NCI-H1417 (cell line): ENCODE results near the gene PPP1R14B.

Experiments
- DNase-seq, 3 experiments: peaks; one replicate each; lab custom pipeline; 2025; lab: John Stamatoyannopoulos, UW

Gene PPP1R14B

GRCh38 chr11:64230985-64231365 lies 15.8 kb downstream of the PPP1R14B start:
- no peak for DNase-seq

GRCh38 chr11:64230171-64230984 lies 16.4 kb downstream of the PPP1R14B start, which contains the start of gene DNAJC4:
Gene DNAJC4, plus strand, starts transcription at chr11:64230548. Its CDS starts 307 bp downstream, at chr11:64230855.
- DNase-seq, result peak; percentile 96 to 99 (median 98)

GRCh38 chr11:64229744-64230170 lies 17.0 kb downstream of the PPP1R14B start:
- no peak for DNase-seq

GRCh38 chr11:64229090-64229743 lies 17.5 kb downstream of the PPP1R14B start:
- DNase-seq, result no peak

GRCh38 chr11:64227405-64227956 lies 19.3 kb downstream of the PPP1R14B start:
- DNase-seq, result no peak

GRCh38 chr11:64226507-64227051 lies 20.2 kb downstream of the PPP1R14B start:
- DNase-seq, result peak in 2 of 3 experiments; percentile 79 to 80

- peak; percentile 87 to 93 (median 90) for DNase-seq
Observed at GRCh38 chr11:64225608-64226506, 20.9 kb downstream of the PPP1R14B start, which contains the start of the genes NUDT22 and TRPT1. Gene NUDT22, plus strand, starts transcription at chr11:64226274. Its CDS starts 379 bp downstream, at chr11:64226653. Gene TRPT1, minus strand, starts transcription at chr11:64226186. Its CDS starts 326 bp downstream, at chr11:64225860.

- DNase-seq, result no peak
Observed at GRCh38 chr11:64224891-64225607, 21.7 kb downstream of the PPP1R14B start.

GRCh38 chr11:64224151-64224890 lies 22.4 kb downstream of the PPP1R14B start:
- DNase-seq, result no peak

- no peak for DNase-seq
Observed at GRCh38 chr11:64223001-64223651, 23.6 kb downstream of the PPP1R14B start.

- DNase-seq, result peak in 1 of 3 experiments; percentile 75
Observed at GRCh38 chr11:64222651-64223000, 24.1 kb downstream of the PPP1R14B start.

- DNase-seq, result no peak
Observed at GRCh38 chr11:64220798-64221197, 25.9 kb downstream of the PPP1R14B start.

GRCh38 chr11:64220271-64220670 lies 26.5 kb downstream of the PPP1R14B start:
- no peak for DNase-seq

GRCh38 chr11:64219755-64220154 lies 27.0 kb downstream of the PPP1R14B start:
- DNase-seq, result no peak

GRCh38 chr11:64219354-64219684 lies 27.4 kb downstream of the PPP1R14B start:
- DNase-seq, result no peak

- no peak for DNase-seq
Observed at GRCh38 chr11:64218628-64219353, 28.0 kb downstream of the PPP1R14B start.

GRCh38 chr11:64216879-64217278 lies 29.9 kb downstream of the PPP1R14B start:
- no peak for DNase-seq

- no peak for DNase-seq
Observed at GRCh38 chr11:64211181-64211872, 35.4 kb downstream of the PPP1R14B start.
